Kidney glomerular epithelial cell (primary cell): ENCODE results near the gene MSANTD7.
"Not testable (repeated sequence)": the region's sequence is repeated elsewhere in the genome, so short reads cannot be mapped to it uniquely, and the experiment has no call there.

Experiments
- DNase-seq: peaks from one replicate; lab custom pipeline; 2025; lab: John Stamatoyannopoulos, UW

MSANTD7 gene

DNA sequence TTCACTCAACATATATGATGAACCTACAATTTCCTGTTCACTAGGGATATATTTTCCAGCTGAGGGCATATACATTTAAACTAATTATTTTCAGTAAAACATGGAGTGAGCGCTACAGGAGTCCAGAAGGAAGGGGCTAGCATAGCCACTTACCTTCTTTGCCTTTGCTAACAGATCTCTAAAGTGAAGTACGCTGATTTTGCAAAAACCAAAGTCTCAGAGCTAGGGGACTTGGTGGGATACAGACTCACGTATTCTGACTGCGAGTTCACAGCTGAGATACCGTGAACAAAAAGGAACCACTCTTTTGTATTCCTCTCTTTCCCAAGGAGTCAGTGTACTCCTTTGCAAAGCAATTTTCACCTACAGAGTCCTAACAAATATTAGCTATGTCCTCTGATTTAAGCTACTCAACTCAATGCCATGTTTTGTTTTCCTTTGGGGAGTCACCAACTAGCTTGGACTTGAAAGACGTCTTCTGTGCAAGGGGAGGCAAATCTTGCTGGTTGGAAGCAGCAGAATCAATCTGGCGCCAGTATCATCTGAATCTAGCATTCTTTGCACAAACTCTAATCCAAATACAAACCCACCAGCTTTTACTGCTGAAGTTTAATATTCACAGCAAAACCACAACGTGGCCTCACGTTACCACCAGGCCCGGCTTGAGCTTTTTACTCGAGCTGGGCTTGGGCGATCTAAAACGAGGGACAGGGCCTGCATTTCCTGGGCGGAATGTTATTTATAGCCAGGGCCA is 926 bp upstream of the MSANTD7 start:
- no peak for DNase-seq

GRCh38 chr10:14838582-14839304 is 637 bp downstream of the MSANTD7 start:
- no peak for DNase-seq

GRCh38 chr10:14839305-14839695 is 1.2 kb downstream of the MSANTD7 start:
- DNase-seq, result no peak

- no peak for DNase-seq
These were observed 2.1 kb downstream of the MSANTD7 start for GRCh38 chr10:14840178-14840577.

- DNase-seq, result no peak
These were observed 5.4 kb downstream of the MSANTD7 start for GRCh38 chr10:14843327-14843988.

DNA sequence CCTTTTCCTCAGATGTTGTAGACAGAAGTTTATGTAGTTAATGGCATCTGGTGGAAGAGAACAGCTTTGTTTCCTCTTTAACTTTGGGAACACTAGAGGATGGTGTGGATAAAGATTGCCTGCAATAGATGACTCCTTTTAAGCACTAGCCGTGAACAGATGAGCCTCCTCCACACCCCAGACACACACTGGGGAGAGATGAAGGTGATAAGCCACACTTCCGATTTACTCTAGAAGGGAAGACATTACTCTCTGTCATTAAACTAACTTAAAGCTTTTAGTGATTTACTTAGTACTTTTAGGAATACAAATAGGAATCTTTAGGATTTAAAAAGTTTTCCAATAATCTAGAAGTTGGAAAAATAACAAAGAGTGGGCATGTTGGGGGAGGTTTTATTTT is 6.8 kb downstream of the MSANTD7 start:
- DNase-seq, result no peak

GRCh38 chr10:14852236-14852635 is 14.1 kb downstream of the MSANTD7 start:
- no peak for DNase-seq

- no peak for DNase-seq
These were observed 17.3 kb downstream of the MSANTD7 start for GRCh38 chr10:14855453-14855852.

DNA sequence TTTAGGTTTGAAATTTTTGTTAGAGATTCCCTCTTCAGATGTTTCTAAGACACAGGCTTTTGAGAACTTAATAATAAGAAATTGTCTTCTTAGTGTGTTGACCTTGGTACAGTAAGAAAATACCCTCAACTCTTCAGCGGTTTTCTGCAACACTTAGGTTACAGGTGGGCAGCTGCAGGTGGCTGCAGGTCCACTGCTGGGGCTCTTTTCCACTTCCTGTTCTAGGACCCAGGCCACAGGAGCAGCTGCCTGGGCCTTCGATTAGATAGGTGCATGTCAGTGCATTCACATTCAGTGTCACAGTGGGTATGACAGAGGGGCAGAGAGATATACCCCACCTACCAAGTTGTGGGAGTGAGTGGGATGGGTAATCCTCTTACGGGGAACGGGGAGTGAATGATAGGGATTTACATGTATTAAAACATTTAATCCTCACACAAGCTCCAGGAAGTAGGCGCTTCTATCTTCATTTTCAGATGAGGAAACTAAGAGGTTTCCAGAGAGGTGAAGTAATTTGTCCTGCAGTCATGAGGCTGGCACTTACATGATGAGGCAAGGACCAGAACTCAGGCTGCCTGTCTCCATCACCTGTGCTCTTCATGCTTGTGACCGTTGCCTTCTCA is 20.3 kb downstream of the MSANTD7 start:
- no peak for DNase-seq

DNA sequence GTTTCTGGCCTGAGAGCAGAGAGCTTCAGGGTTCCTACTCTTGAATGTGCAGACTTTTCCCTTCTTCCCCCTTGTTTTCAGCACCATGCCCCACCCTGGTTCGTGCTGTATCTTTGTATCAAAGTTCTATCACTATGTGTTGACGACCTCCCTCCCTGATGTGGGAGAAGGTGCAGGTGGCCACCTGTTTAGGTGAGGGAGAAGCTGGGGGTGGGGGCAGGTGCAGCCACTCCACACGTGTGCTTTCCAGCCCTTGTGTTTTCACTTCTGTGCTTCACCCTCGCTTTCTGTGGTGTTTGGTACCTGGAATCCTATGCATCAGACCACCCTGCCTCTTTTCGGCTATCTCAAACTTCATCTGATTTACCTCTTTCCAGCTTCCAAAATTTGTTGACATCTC is 20.9 kb downstream of the MSANTD7 start:
- DNase-seq, result no peak

DNA sequence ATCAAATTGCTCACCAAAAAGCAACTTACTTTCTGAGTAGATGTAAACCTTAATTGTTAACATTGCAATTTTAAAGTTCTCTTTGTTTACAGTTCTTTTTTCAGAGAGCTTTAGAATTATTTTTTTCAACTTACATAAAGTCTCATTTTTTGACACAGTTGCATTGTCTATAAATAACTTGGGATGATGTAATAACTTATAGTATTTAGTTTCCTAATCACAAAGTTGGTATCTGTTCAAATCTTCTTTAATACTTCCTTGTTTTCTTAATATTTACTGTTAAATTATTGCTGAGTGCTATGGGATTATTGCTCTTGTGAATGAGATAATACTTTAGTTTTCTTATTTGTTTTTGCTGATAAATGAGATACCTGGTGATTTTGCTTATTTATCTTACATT is 21.7 kb downstream of the MSANTD7 start:
- no peak for DNase-seq

- no peak for DNase-seq
These were observed 22.7 kb downstream of the MSANTD7 start for GRCh38 chr10:14860791-14861190.

GRCh38 chr10:14864466-14864865 is 26.4 kb downstream of the MSANTD7 start:
- not testable (repeated sequence) for DNase-seq

- not testable (repeated sequence) for DNase-seq
These were observed 26.8 kb downstream of the MSANTD7 start for GRCh38 chr10:14864871-14865270.

DNA sequence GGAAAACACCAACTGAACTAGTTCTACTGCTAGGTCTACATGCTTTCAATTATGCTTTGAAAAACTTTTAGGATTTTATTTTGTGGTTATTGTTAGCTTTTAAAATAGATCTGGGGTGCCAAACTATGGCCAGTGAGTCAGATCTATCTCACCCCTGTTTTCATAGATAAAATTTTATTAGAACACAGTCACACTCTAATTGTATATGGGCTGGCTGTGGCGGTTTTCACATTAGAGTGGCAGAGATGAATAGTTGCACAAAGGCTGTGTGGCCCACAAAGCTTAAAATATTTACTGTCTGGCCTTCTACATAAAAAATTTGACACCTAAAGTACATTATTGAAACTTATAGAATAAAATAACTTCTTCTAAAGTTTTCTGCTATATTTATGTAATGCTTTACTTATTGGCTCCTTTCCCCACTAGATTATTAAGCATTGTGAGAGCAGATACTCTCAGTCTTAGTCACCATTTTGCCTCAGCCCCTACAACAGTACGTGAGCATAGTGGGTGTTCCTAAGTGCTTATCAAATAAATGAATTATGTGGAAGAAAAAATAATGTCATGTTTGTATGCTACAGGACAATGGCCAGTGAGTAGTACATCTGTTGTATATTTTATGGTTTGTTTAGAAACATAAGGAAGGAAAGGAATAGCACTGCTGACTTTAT is 35.1 kb downstream of the MSANTD7 start:
- no peak for DNase-seq

DNA sequence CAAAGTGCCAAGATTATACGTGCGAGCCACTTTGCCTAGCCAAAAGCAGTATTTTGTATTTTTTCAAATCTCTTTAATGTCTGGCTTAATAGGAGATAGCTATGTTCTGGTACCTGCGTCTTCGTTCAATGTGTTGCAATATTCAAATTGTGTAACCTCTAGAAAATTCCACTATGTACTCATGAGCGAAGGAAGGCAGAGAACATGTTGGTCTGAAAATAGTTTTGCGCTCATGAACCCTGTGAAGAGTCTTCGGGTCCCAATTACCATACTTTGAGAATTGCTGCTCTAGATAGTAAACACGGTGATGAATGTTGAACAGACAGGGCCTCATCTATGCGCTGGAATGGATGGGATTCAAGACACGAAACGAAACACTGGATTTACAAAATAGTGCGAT is 37.8 kb downstream of the MSANTD7 start:
- no peak for DNase-seq

GRCh38 chr10:14876764-14877163 is 38.7 kb downstream of the MSANTD7 start:
- no peak for DNase-seq

DNA sequence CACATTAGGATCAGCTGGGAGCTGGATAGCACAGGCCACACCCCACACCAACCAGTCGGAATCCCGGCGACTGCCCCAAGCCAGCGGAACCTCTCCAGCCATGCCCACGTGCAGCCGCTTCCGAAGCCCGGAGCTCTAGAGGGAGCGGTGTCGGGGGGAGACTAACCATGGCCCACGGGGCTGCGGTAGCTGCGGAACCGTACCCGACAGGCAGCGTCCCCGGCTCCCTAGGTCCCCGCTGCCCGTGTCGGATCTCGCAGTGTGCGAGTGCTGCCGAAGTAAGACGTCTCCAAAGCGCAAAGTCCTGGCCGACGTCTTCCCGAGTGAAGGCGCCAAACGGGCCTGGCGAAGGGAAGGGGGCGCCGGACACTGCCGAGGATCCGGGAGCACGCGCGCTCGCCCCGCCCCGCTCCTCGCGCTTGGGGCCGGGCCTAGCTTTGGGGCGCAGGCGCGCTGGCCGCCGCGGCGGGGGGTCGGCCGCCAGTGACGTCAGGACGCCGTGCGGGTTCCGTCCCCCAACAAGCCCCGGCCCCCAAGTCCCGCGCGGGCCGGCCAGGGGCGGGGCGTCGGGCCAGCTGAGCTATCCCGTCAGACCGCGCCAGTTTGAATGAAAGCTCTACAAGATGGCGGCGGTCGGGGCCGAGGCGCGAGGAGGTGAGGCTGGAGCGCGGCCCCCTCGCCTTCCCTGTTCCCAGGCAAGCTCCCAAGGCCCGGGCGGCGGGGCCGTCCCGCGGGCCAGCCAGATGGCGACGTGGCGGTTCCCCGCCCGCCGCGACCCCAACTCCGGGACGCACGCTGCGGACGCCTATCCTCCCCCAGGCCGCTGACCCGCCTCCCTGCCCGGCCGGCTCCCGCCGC is 40.4 kb downstream of the MSANTD7 start, which contains the start of gene SUV39H2:
Gene SUV39H2 (plus strand): TSS at position 601 of the 858 bp plus-strand sequence. CDS start 23 bp downstream, at position 624.
- DNase-seq, result peak; percentile 87

GRCh38 chr10:14879124-14879927 is 41.2 kb downstream of the MSANTD7 start:
- no peak for DNase-seq

GRCh38 chr10:14879928-14880193 is 41.8 kb downstream of the MSANTD7 start:
- DNase-seq, result no peak
